Measurements from ENCODE around the gene ENO4. TPM values are rescaled to one million over a fixed set of nuclear protein-coding genes. Genes with fewer than 3 reads are reported as not detected.
A peak's percentile ranks its signal among the peaks of the same experiment; 100 is the strongest.

The ENO4 gene
- total and polyA plus RNA-seq, 9 of the 15 experiments (the other 6 are each of a cell fraction or from before 2014, with no cell fraction given): 0.07 TPM; not detected in 8

- Histone ChIP-seq H3K27me3 (ENCODE audit: control insufficient read depth in 2 of 2, insufficient read depth in 2 of 2, low read length in 2 of 2) (peaks cover 9 to 35% of the 10 kb centered on the region in 2 experiments; a peak in 4 of 5 replicates), H2AFZ (ENCODE audit: low read depth, low read length) (no peak overlapping the region), H3K4me3 (no peak overlapping the region), H3K9me3 (replicated peaks; ENCODE audit: control insufficient read depth, insufficient read depth, low read depth, low read length) (no peaks in the 10 kb centered on the region), H3K79me2 (ENCODE audit: control insufficient read depth, insufficient read depth, low read length) (no peaks in the 10 kb centered on the region), H3K27ac (ENCODE audit: extremely low read depth, low read depth, low read length) (no peak overlapping the region), H3K9me1 (ENCODE audit: control insufficient read depth, insufficient read depth, low read length) (no peaks in the 10 kb centered on the region), H3K9ac (ENCODE audit: insufficient read depth in 1 of 2, low read depth in 2 of 2, low read length in 2 of 2) (no peak overlapping the region), H3K4me1 (replicated peaks in 1 of 2; ENCODE audit: control insufficient read depth in 2 of 2, insufficient read depth in 2 of 2, low read length in 2 of 2) (no peaks in the 10 kb centered on the region), H3K4me2 (ENCODE audit: insufficient read depth, low read length) (no peak overlapping the region), H3K36me3 (ENCODE audit: control insufficient read depth, insufficient read depth, low read length) (no peaks in the 10 kb centered on the region), H4K20me1 (replicated peaks; ENCODE audit: control insufficient read depth, insufficient read depth, low read length) (no peaks in the 10 kb centered on the region; the same call in 1 of the 2 replicates)
- intact Hi-C loops (cut with micrococcal nuclease): loop anchor here (2.0 to 5.0 kb wide), 3 partner anchors 235 to 338 kb away; no protein-coding TSS in a partner anchor
- POLR2A ChIA-PET: no interaction called here
- BruUV-seq (replicated peaks): no TSS peak
- DNase-seq (ENCODE audit: extremely low read depth in 1 of 4, low spot score in 3 of 4): peak in 2 of 4 experiments; percentile 6 to 11
- 4% methylated on average over 8 of the region's 8 CpGs for WGBS (ENCODE audit: insufficient coverage, low coverage, missing lambda C conversion rate)
- CTCF ChIA-PET (ENCODE audit: low intra/inter-chr PET ratio): interaction anchor here (0.6 to 2.8 kb wide), 3 partner anchors 329 to 339 kb away, joined by 3 to 11 read pairs (median 3); no protein-coding TSS in a partner anchor
- no peak for FAIRE-seq
- ATAC-seq: peak; percentile 36; the same call in 1 of the 3 replicates
- in situ Hi-C loops (cut with MboI): no loop called here
- TF ChIP-seq CREBBP (IDR thresholded peaks at IDR 0.05; ENCODE audit: low read depth, low read length): no peak
- TF ChIP-seq TBL1XR1 (IDR thresholded peaks at IDR 0.05; ENCODE audit: low read length in 2 of 2): no peak
- 0 out of 2 replicates have a peak, but pooled peaks have one; percentile 13 for TF ChIP-seq SMC3 (conservative IDR thresholded peaks at IDR 0.05; ENCODE audit: insufficient read depth, low read depth, low read length)
- TF ChIP-seq, protein P1, sequence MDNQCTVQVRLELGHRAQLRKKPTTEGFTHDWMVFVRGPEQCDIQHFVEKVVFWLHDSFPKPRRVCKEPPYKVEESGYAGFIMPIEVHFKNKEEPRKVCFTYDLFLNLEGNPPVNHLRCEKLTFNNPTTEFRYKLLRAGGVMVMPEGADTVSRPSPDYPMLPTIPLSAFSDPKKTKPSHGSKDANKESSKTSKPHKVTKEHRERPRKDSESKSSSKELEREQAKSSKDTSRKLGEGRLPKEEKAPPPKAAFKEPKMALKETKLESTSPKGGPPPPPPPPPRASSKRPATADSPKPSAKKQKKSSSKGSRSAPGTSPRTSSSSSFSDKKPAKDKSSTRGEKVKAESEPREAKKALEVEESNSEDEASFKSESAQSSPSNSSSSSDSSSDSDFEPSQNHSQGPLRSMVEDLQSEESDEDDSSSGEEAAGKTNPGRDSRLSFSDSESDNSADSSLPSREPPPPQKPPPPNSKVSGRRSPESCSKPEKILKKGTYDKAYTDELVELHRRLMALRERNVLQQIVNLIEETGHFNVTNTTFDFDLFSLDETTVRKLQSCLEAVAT (IDR thresholded peaks at IDR 0.05): no peak
- no peak for TF ChIP-seq ATF7 (IDR thresholded peaks at IDR 0.05)
- TF ChIP-seq FOXJ2 (tag; IDR thresholded peaks at IDR 0.05): no peak
- TF ChIP-seq ZNF561 (CRISPR knock-in tag; conservative IDR thresholded peaks at IDR 0.05): no peak
- no peak for TF ChIP-seq NFE2L1 (tag; IDR thresholded peaks at IDR 0.05; ENCODE audit: borderline replicate concordance, low read depth)
- no peak for TF ChIP-seq IRF2 (CRISPR knock-in tag; IDR thresholded peaks at IDR 0.05)
- TF ChIP-seq, protein P2, sequence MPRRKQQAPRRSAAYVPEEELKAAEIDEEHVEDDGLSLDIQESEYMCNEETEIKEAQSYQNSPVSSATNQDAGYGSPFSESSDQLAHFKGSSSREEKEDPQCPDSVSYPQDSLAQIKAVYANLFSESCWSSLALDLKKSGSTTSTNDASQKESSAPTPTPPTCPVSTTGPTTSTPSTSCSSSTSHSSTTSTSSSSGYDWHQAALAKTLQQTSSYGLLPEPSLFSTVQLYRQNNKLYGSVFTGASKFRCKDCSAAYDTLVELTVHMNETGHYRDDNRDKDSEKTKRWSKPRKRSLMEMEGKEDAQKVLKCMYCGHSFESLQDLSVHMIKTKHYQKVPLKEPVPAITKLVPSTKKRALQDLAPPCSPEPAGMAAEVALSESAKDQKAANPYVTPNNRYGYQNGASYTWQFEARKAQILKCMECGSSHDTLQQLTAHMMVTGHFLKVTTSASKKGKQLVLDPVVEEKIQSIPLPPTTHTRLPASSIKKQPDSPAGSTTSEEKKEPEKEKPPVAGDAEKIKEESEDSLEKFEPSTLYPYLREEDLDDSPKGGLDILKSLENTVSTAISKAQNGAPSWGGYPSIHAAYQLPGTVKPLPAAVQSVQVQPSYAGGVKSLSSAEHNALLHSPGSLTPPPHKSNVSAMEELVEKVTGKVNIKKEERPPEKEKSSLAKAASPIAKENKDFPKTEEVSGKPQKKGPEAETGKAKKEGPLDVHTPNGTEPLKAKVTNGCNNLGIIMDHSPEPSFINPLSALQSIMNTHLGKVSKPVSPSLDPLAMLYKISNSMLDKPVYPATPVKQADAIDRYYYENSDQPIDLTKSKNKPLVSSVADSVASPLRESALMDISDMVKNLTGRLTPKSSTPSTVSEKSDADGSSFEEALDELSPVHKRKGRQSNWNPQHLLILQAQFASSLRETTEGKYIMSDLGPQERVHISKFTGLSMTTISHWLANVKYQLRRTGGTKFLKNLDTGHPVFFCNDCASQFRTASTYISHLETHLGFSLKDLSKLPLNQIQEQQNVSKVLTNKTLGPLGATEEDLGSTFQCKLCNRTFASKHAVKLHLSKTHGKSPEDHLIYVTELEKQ (CRISPR knock-in tag; IDR thresholded peaks at IDR 0.05): no peak
- no peak for TF ChIP-seq NCOA4 (IDR thresholded peaks at IDR 0.05; ENCODE audit: partially characterized antibody)
- TF ChIP-seq SRSF1 (IDR thresholded peaks at IDR 0.05; ENCODE audit: low read depth, low read length): no peak
- TF ChIP-seq DEAF1 (CRISPR knock-in tag; IDR thresholded peaks at IDR 0.05): 0 out of 2 replicates have a peak, but pooled peaks have one; percentile 33
Observed at GRCh38 chr10:116836902-116837523, 12.3 kb upstream of the ENO4 start.
